GM12878 (cell line): ENCODE measurements around the gene PMS1. TPM values are rescaled to one million over a fixed set of nuclear protein-coding genes. Genes with fewer than 3 reads are reported as not detected.

Experiments used
- ATAC-seq: fragments of 200-7000 bp; cut with Tn5 transposase; 3 replicates; pipeline ENCODE4 v1.9.1; 2020; ENCODE audit warnings: mild to moderate bottlenecking, moderate library complexity
- BruUV-seq: library from RNA; stranded (reverse); fragments of 400-500 nt; replicated peaks from 2 replicates; lab custom pipeline; 2021; lab: Mats Ljungman, UMichigan
- CTCF ChIA-PET: fragments of 300-600 bp; sonication (Branson Sonifier 250); formaldehyde crosslinking; extraction: SDS; loops from one replicate; lab custom pipeline; 2021; ENCODE audit warnings: inconsistent platforms; lab: Yijun Ruan, JAX
- POLR2A ChIA-PET: fragments of 350-600 bp; formaldehyde crosslinking; extraction: SDS; loops from one replicate; lab custom pipeline; 2021; ENCODE audit warnings: inconsistent platforms; lab: Charles Lee
- RAD21 ChIA-PET: fragments of 300-600 bp; sonication (Branson Sonifier 250); formaldehyde crosslinking; loops from one replicate; lab custom pipeline; 2023; ENCODE audit warnings: antibody characterized with exemption; ENCODE audit not compliant: unreplicated experiment; lab: Charles Lee
- SMC1A ChIA-PET: fragments of 300-600 bp; sonication (Branson Sonifier 250); formaldehyde crosslinking; loops from one replicate; lab custom pipeline; 2023; ENCODE audit not compliant: unreplicated experiment, uncharacterized antibody; lab: Charles Lee
- DNase-seq: peaks from one replicate; pipeline ENCODE4 v3.0.0-alpha.2; 2011; ENCODE audit warnings: low read depth, low spot score
- FAIRE-seq: peaks from 3 replicates; lab custom pipeline; 2011; peaks lifted over from hg19 to GRCh38; lab: Jason Lieb, UNC
- H2AFZ ChIP-seq: 2 replicates; pipeline ENCODE4 v1.6.0; 2011; ENCODE audit warnings: low read depth, low read length, control low read depth; ENCODE audit not compliant: control insufficient read depth
- H3K27ac ChIP-seq: 2 replicates; pipeline ENCODE4 v1.5.1; 2011; ENCODE audit warnings: control low read depth; ENCODE audit not compliant: control insufficient read depth, insufficient read depth
- H3K27me3 ChIP-seq, 2 experiments: replicated peaks in 1 of 2; 2 replicates each; pipeline versions ENCODE4 v1.6.0 to v1.6.1; 2011; ENCODE audit warnings: low read length in 1 of 2; ENCODE audit not compliant: control insufficient read depth in 2 of 2, insufficient read depth in 2 of 2
- H3K36me3 ChIP-seq, 2 experiments: 2 replicates each; pipeline ENCODE4 v1.5.1; 2011; ENCODE audit warnings: low read length in 1 of 2; ENCODE audit not compliant: control insufficient read depth in 2 of 2, insufficient read depth in 2 of 2
- H3K4me1 ChIP-seq: 2 replicates; pipeline ENCODE4 v1.6.1; 2011; ENCODE audit warnings: mild to moderate bottlenecking, low read length, moderate library complexity, mixed read lengths; ENCODE audit not compliant: control insufficient read depth, insufficient read depth
- H3K4me2 ChIP-seq: 2 replicates; pipeline ENCODE4 v1.6.0; 2011; ENCODE audit warnings: control low read depth; ENCODE audit not compliant: control insufficient read depth, insufficient read depth
- H3K4me3 ChIP-seq: fragments of 200-600 bp; sonication (generic); 2 replicates; pipeline ENCODE4 v1.5.1; 2016
- H3K79me2 ChIP-seq: 2 replicates; pipeline ENCODE4 v1.6.0; 2011; ENCODE audit warnings: low read length; ENCODE audit not compliant: control insufficient read depth, insufficient read depth
- H3K9ac ChIP-seq: 2 replicates; pipeline ENCODE4 v1.8.0; 2011; ENCODE audit warnings: low read length, control low read depth, mixed read lengths; ENCODE audit not compliant: control insufficient read depth, insufficient read depth
- H3K9me3 ChIP-seq: replicated peaks from 3 replicates; pipeline ENCODE4 v1.5.1; 2011; ENCODE audit warnings: mild to moderate bottlenecking, low read length; ENCODE audit not compliant: control insufficient read depth, insufficient read depth
- H4K20me1 ChIP-seq: 2 replicates; pipeline ENCODE4 v1.6.0; 2011; ENCODE audit not compliant: control insufficient read depth, insufficient read depth
- BACH1 ChIP-seq: fragments of 450-650 bp; IDR thresholded peaks from 2 replicates; pipeline ENCODE4 v1.6.1; 2017; ENCODE audit warnings: mild to moderate bottlenecking, borderline replicate concordance
- E2F4 ChIP-seq: IDR thresholded peaks from 2 replicates; pipeline ENCODE4 v1.6.1; 2012; ENCODE audit warnings: low read depth, low read length, improper control_type of control experiment
- MAX ChIP-seq: IDR thresholded peaks from 2 replicates; pipeline ENCODE4 v1.6.1; 2012; ENCODE audit warnings: low read depth, low read length, improper control_type of control experiment
- PAX5 ChIP-seq: IDR thresholded peaks from 2 replicates; pipeline ENCODE4 v1.6.1; 2011; ENCODE audit warnings: low read depth, low read length, borderline replicate concordance
- POLR2AphosphoS5 ChIP-seq: IDR thresholded peaks from 2 replicates; pipeline ENCODE4 v1.6.1; 2011; ENCODE audit warnings: mild to moderate bottlenecking, low read length, inconsistent platforms
- RAD51 ChIP-seq: fragments of 450-650 bp; IDR thresholded peaks from 2 replicates; pipeline ENCODE4 v1.6.1; 2016; ENCODE audit warnings: moderate library complexity, mild to moderate bottlenecking, inconsistent platforms
- ZNF24 ChIP-seq: fragments of 450-650 bp; IDR thresholded peaks from 2 replicates; pipeline ENCODE4 v1.6.1; 2017; ENCODE audit warnings: antibody characterized with exemption, mild to moderate bottlenecking
- ZNF592 ChIP-seq: fragments of 450-650 bp; IDR thresholded peaks from 2 replicates; pipeline ENCODE4 v1.6.1; 2017; ENCODE audit warnings: mild to moderate bottlenecking, moderate library complexity
- ZNF622 ChIP-seq: fragments of 450-650 bp; IDR thresholded peaks from 2 replicates; pipeline ENCODE4 v1.6.1; 2017; ENCODE audit warnings: mild to moderate bottlenecking, inconsistent platforms
- WGBS: methylation state at CpG from one replicate; pipeline ENCODE4 v1.1.6; 2016; ENCODE audit warnings: low lambda C conversion rate; ENCODE audit not compliant: insufficient replicate concordance, insufficient coverage; ENCODE audit errors: missing lambda C conversion rate; 5-methylcytosine and 5-hydroxymethylcytosine counted together
- in situ Hi-C: fragments of 300-500 bp; cut with MboI; formaldehyde crosslinking; loops from 9 replicates; pipeline ENCODE4 v1.14.3; 2018; ENCODE audit warnings: mixed read lengths
- intact Hi-C: fragments of 100-400 bp; cut with micrococcal nuclease; formaldehyde crosslinking; loops from one replicate; pipeline ENCODE4 v1.14.2; 2022; ENCODE audit not compliant: unreplicated experiment
- polyA plus RNA-seq, 11 experiments: library from polyadenylated mRNA; depleted of rRNA in 4 of 11; unstranded in 6 of 11; stranded (reverse) in 5 of 11; fragments of >200 nt; fragmentation: Nextera tagmentation in 4 of 11; fragmentation: Illumina TruSeq in 1 of 11; extraction: Ambion mirVana in 4 of 11; extraction: Trizol in 1 of 11; gene quantifications; 1 replicate in 1 of 11; 2 replicates in 10 of 11; pipeline versions ENCODE4 v1.2.1 to v1.2.3, GENCODE V29; 2011 to 2016; ENCODE audit warnings: inconsistent platforms in 2 of 11, missing spikeins in 2 of 11, low read depth in 1 of 11
- total RNA-seq, 4 experiments: library from RNA; depleted of rRNA in 3 of 4; stranded (reverse); fragments of >200 nt in 3 of 4; fragmentation: Illumina TruSeq in 1 of 4; extraction: Trizol in 1 of 4; gene quantifications; 2 replicates each; pipeline versions ENCODE4 v1.2.1 to v1.2.3, GENCODE V29; 2013 to 2021

PMS1 gene
- total and polyA plus RNA-seq, 10 of the 15 experiments (the other 5 are each of a cell fraction or from before 2014, with no cell fraction given) = 18.7 to 50.6 (median 29.5) TPM

- no peak overlapping the region for H3K27ac ChIP-seq
- no peaks in the 10 kb centered on the region for H3K79me2 ChIP-seq
- no peak for ATAC-seq
- in situ Hi-C loops (no loop called here), intact Hi-C loops (no loop called here)
- no peaks in the 10 kb centered on the region for H3K4me1 ChIP-seq
- H3K27me3 ChIP-seq = no peaks in the 10 kb centered on the region
- no peak overlapping the region; the same call in 1 of the 2 replicates for H2AFZ ChIP-seq
- ChIA-PET SMC1A (interaction anchor here (0.6 kb wide), 1 partner anchor 1703 kb away, joined by 3 read pairs; no protein-coding TSS in a partner anchor), POLR2A (interaction anchor here (1.1 kb wide), 1 partner anchor 212 kb away, joined by 3 read pairs; no protein-coding TSS in a partner anchor), RAD21 (no interaction called here)
- 34% methylated on average over 3 of the region's 3 CpGs for WGBS
- no TSS peak for BruUV-seq
- DNase-seq = no peak
- no peak overlapping the region for H3K4me2 ChIP-seq
- peak; percentile 44 for FAIRE-seq
- peaks cover 0 to 15% of the 10 kb centered on the region in 2 experiments for H3K36me3 ChIP-seq
- H4K20me1 ChIP-seq = no peaks in the 10 kb centered on the region
- no peak for TF ChIP-seq ZNF592
- TF ChIP-seq RAD51 = no peak
- TF ChIP-seq MAX = no peak
- TF ChIP-seq E2F4 = no peak
- no peak for TF ChIP-seq POLR2AphosphoS5
- TF ChIP-seq BACH1 = no peak
- TF ChIP-seq PAX5 = no peak
- TF ChIP-seq ZNF622 = no peak
- TF ChIP-seq ZNF24 = no peak
- TF ChIP-seq, all 136 proteins: peak for 0
- Histone ChIP-seq H3K9ac (no peak overlapping the region), H3K9me3 (no peaks in the 10 kb centered on the region; the same call in 1 of the 3 replicates), H3K4me3 (no peak overlapping the region)
- CTCF ChIA-PET = interaction anchor here (1.2 kb wide), 1 partner anchor 20 kb away, joined by 3 read pairs; no protein-coding TSS in a partner anchor
Observed at GRCh38 chr2:189818249-189819038, 34.2 kb downstream of the PMS1 start.
